ENCODE measurements around the gene ZNF311.
"Not testable (repeated sequence)": the region's sequence is repeated elsewhere in the genome, so short reads cannot be mapped to it uniquely, and the experiment has no call there.

Gene ZNF311

DNA sequence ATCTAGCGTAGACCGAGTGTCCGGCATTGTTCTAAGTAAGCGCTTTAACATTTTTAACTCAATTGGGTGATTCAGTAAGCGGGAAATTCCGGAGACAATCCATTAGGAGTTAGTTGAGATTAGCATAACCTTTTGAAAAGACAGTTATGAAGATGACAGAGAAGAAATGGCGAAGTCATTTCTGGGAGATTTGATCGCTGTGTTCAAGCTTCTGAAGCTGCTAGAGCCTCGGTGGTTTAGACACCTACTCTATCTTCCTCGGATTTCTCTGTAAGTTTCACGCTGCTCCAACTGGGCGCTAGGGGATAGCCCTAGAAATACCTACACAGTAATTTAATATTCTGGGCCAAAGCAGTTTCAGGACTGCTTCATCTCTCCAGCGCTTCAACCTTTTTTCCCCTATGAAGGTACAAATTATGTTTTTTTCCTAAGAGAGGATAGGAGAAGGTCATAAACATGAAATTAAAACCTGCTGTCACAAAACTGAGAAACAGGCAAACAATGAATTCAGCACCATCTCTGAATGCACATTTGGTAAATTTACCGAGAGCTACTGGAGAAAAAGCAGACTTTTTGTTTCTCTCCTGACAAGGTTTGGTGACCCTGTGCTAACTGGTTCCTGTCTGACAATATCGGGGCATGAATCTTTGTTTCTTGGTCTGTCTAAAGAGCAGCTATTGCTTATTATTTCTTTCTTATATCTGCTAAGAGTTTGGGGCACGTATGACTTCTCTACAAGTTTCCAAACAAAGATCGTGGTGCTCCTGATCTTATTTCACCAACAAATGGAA is 22.4 kb downstream of the ZNF311 start:
- no peak for DNase-seq (ENCODE audit: low read depth)

DNA sequence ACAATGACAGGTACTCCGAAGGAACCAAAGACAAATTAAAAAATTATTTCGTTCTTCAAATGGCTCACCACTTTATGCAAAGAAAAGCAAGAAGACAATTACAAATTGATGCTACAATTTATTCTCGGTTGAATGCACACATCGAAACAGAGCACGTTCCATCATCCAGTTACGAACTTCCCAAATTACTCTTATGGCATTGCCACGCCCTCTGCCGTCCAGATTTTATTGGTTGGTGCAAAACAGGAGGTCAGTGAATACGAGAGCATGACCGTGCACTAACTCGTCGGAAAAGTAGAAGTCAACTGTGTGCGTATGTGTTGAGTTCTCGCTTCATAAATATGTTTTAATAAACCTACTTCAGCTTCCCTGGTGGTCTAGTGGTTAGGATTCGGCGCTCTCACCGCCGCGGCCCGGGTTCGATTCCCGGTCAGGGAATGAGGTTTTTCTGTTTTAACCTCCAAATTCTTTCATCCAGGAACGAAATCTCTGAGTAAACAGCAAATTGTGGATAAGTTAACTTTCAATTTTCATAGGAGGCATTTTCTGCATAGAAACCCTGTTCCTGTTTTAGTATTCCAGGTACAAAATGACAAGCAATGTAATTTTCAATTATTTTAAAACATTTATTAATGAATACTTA is 23.2 kb downstream of the ZNF311 start:
- peak; percentile 79 for DNase-seq (ENCODE audit: low read depth)

DNA sequence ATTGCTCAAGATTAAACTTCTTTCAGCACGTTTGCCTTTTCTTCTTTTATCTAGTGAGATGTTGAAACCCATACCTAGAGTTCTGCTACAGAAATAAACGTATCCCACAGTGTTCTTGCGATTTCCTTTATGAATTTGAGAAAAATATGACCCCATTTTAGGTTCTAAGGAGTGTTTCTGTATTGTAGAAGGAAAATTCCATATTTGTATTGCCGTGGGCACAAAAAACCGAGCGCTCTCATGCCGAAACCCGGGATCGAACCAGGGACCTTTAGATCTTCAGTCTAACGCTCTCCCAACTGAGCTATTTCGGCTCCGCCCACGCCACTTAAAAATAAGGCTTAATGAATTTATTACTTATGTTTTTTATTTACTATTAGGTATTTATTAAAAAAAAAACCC is 23.7 kb downstream of the ZNF311 start:
- peak; percentile 52 for DNase-seq (ENCODE audit: low read depth)

DNA sequence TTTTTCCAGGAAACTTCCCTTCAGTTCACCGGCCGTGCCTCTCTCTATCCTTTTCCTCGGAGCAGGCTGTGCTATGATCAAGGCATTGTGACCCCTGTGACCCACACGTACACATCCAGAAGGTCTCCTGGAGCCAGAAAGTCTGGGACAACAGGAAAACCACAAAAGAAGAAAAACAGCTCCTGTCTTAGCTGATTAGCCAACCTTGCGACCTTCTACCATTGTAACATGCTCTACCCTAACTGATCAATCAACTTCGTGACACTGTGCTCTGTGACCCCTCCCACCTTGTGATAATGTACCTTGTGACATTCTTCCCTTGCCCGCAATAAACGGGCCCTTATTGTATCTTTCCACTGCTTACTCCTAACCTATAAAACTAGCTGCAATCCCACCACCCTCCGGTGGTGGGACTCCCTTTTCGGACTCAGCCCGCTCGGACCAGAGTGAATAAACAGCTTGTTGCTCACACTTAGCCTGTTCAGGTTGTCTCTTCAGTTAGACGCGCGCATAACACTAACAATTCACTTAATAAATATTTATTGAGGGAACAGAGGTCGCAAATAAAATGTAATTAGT is 24.2 kb downstream of the ZNF311 start:
- no peak for DNase-seq (ENCODE audit: low read depth)

DNA sequence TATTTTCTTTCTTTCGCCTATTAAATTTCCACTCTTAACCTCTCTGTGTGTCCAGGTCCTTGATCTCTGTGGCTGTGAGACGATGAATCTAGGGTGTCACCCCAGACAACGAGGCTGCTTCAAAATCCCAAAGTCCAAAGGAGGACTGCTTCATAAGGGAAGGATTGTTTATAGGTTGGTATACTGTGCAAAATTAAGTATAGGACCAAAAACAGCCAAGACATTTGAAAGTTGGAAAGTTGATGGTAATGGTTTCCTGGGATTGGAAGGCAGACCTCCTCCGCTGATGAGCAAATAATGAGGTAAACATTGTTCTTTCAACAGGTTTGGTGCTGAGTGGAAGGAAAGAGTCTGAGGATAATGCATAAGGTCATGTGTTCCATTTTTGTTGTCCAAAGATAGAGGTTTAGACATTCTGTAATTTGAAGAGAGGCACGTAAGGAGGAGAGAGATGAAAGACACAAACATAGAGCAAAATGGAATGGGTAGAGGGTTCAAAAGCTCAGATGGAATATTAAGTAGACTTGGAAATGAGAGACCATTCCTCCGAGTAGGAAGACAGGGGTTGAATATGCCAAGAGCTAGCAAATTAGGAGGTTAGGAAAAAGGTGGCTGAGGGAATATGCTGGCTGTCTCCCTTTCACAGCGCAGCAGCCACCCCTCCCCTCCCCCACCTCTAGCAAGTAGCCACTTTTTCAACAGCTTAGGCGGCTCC is 24.8 kb downstream of the ZNF311 start:
- DNase-seq (ENCODE audit: low read depth), result no peak

DNA sequence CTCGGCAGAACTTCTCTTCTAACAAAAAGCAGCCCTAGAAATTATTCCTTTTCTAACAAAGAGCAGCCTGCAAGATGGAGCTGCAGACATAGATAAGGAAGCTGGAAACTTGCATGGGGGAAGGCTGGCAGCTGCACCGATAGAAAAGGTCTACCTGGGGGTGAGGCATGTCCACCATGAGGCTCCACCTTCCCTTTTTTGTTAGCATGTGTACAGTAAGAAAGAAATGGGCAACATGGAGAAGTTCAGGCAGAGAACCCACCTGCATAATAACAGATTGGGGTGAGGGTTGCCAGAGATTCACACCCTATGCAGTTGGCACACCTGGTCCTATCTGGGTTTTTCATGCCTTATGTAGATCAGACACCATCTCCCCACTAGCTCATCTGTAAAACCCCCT is 25.4 kb downstream of the ZNF311 start:
- no peak for DNase-seq (ENCODE audit: low read depth)

DNA sequence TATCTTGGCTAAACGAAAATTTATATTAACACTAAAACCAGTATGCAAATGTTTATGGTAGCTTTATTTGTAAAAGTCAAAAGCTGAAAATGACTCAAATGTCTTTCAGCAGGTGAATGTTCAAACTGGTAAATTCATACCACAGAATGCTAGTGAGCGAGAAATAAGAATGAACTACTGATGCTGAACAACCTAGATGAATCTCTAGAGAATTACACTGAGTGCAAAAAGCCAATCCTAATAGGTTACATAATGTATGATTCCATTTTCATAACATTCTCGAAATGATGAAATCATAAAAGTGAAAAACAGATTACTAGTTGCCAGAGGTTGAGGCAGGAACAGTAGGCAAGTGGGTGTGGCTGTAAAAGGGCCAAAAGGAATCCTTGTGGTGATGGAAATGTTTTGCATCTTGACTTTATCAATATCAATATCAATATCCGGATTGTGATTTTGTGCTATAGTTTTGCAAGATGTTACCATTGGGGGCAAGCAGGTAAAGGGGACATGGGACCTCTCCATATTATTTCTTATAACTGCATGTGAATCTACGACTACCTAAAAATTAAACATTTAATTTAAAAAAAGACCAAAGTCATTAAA is 26.1 kb downstream of the ZNF311 start:
- DNase-seq (ENCODE audit: low read depth), result no peak

DNA sequence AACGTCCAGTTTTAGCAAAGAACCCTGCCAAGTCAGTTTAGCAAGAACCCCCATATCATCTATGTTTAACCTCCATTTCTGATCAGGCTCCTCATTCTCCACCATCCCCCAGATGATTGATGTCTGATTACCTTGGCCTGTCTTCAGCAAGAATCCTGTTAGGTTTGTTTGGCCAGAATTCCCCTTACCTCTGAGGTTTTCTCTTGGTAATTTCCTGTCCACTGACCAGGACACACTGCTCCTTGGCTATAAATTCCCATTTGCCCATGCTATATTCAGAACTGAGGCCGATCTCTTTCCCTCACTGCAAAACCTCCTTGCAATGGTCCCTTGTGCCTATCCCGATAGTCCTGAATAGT is 27.0 kb downstream of the ZNF311 start:
- DNase-seq (ENCODE audit: low read depth), result no peak

DNA sequence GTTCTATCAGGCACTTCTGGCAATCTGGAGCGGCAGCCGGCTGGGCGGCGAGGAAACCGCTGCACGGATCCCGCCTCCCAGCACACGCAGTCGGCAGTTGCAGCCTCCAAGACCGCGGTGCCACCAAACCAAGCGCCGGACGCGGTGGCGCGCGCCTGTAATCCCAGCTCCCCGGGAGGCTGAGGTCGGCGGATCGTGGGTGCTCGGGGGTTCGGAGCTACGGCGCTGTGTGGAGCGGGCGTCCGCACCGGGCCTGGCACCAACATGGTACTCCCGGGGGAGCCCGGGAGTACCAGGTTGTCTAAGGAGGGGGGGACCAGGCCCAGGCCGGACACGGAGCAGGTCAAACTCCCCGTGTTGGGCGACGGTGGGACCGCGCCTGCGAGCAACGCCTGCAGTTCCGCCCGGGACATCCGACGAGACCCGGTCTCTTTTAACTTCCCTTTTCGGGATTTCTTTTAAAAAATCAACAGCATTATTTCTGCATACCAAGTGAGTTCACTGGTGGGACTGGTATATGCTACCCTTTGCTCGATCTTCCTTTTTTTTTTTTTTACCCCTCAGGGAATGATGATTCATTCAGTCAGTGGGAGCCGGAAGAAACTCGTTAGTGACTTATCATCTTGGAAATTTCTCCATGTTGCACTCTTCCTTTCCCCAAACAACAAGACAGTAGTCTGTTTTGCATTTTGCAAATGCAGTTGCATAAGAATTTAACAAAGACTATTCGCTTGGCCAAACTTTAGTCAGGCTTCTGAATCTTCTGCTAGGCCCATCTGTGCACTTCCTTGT is 27.6 kb downstream of the ZNF311 start:
- peak; percentile 57 for DNase-seq (ENCODE audit: low read depth)

DNA sequence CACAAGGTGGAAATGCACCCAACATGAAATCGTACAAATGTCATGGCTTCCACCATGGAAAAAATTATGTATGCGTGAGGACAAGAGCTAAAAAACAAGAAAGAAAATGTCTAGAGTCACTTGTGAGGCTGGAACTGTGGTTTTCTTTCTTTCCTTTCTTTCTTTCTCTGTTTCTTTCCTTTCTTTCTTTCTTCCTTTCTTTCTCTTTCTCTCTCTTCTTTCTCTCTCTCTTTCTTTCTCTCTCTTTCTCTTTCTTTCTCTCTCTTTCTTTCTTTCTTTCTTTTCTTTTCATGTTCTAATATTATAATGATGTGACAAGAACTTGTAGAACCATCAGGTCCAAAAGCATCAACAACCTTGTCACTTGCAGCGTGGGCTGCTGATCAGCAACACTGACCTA is 28.4 kb downstream of the ZNF311 start:
- no peak for DNase-seq (ENCODE audit: low read depth)

DNA sequence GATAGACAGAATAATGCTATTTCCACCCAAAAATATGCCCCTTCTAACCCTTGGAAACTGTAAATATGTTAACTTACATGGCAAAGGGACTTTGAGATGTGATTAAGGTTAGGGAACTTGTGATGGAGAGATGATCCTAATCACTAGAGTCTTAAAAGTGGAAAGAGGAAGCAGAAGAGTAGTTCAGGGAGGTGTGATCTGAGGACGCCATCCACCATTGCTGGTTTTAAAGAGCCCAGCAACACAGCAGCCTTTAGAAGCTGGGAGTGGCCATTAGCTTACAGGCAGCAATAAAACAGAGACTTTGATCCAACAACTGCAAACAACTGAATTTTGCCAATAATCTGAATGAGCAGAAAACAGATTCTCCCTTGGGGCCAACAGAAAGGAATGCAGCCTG is 30.6 kb downstream of the ZNF311 start:
- DNase-seq (ENCODE audit: low read depth), result no peak

DNA sequence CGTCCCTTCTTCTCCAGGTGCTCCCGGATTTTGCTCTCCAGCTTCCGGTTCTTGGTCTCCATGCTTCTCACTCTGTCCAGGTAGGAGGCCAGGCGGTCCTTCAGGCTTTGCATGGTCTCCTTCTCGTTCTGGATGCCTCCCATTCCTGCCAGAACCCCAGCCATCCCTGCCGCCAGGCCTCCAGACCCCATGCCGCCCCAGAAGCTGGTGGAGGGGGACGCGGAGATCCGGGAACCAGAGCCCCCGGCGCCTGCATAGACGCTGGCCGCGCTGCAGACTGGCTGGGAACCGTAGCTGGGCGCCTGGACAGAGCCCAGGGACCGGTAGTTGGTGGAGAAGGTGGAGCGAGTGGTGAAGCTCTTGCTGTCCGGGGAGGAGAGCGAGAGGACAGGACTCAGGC is 35.1 kb downstream of the ZNF311 start:
- DNase-seq (ENCODE audit: low read depth), result not testable (repeated sequence)

DNA sequence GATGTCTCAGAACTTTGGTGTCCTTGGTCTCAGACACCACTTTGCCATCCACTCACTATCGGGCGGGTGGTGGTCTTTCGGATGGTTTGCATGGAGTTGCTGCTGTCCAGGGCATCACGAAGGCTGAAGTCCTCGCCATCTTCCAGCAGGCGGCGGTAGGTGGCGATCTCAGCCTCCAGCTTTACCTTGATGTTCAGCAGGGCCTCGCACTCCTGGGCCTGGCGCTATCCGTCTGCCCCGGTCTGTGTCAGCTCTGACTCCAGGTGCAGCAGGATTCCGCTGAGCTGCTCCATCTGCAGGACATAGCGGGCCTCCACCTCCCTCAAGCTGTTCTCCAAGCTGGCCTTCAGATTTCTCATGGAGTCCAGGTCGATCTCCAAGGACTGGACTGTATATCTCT is 36.0 kb downstream of the ZNF311 start:
- DNase-seq (ENCODE audit: low read depth), result no peak

DNA sequence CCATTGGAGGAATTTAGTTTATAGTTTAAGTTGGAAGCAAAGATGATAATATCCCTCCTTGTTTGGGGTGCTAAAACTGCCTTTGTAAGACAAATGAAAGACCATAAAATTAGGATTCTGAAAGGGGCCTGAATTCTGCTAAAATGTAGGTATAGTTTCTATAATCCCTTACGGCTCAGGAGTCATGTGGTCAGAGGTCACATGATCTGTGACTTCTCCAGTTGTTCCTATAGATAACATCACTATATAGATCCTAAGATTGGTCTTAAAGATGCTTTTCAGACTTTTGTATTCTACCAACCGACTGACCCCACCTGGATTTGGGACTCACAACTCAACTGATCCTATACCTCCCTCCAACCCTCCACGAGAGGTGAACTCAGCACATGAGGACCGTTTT is 36.6 kb downstream of the ZNF311 start:
- DNase-seq (ENCODE audit: low read depth), result no peak

DNA sequence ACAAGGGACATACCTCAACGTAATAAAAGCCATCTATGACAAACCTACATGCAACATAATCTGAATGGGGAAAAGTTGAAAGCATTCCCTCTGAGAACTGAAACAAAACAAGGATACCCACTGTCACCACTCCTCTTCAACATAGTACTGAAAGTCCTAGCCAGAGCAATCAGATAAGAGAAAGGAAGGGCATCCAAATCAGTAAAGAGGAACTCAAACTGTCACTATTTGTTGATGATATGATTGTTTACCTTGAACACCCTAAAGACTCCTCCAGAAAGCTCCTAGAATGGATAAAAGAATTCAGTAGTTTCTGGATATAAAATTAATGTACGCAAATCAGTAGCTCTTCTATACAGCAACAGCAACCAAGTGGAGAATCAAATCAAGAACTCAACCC is 39.4 kb downstream of the ZNF311 start:
- no peak for DNase-seq (ENCODE audit: low read depth)

DNA sequence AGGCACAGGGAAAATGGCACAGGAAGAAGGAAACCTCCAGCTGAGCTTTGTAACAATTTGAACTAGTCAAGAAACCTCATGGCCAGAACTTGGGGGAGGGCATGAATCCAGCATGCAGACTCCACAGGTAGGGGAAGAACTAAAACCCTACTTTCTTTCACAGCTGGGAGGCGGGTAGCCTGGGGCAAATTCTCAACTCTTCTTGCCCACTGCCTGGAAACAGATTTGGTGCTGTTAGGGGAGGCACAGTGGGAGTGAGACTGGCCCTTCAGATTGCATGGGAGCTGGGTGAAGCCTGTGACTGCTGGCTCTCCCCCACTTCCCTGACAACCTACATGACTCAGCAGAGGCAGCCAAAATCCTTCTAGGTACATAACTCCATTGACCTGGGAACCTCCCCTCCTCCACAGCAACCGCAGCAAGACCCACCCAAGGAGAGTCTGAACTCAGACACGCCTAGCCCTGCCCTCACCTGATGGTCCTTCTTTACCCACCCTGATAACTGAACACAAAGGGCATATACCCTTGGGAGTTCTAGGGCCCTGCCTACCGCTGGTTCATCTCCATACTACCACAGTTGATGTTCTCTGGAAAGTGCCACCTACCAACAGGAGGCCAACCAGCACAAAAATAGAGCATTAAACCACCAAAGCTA is 44.1 kb downstream of the ZNF311 start:
- DNase-seq (ENCODE audit: low read depth), result no peak

DNA sequence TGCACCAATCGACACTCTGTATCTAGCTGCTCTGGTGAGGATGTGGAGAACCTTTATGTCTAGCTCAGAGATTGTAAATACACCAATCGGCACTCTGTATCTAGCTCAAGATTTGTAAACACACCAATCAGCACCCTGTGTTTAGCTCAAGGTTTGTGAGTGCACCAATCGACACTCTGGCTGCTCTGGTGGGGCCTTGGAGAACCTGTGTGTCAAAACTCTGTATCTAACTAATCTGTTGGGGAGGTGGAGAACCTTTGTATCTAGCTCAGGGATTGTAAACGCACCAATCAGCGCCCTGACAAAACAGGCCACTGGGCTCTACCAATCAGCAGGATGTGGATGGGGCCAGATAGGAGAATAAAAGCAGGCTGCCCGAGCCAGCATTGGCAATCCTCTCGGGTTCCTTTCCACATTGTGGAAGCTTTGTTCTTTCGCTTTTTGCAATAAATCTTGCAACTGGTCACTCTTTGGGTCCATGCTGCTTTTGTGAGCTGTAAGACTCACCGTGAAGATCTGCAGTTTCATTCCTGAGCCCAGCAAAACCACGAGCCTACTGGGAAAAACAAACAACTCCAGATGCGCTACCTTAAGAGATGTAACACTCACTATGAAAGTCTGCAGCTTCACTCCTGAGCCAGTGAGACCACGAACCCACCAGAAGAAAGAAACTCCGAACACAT is 46.4 kb downstream of the ZNF311 start:
- not testable (repeated sequence) for DNase-seq (ENCODE audit: low read depth)

DNA sequence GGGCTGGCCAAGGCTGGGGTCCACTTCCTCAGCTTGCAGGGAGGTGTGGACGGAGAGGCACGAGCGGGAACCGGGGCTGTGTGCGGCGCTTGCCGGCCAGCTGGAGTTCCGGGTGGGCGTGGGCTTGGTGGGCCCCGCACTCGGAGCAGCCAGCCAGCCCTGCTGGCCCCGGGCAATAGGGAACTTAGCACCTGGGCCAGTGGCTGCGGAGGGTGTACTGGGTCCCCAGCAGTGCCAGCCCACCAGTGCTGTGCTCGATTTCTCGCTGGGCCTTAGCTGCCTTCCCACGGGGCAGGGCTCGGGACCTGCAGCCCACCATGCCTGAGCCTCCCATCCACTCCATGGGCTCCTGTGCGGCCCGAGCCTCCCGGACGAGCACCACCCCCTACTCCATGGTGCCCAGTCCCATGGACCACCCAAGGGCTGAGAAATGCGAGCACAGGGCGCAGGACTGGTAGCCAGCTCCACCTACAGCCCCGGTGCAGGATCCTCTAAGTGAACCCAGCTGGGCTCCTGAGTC is 47.3 kb downstream of the ZNF311 start:
- DNase-seq (ENCODE audit: low read depth), result not testable (repeated sequence)

DNA sequence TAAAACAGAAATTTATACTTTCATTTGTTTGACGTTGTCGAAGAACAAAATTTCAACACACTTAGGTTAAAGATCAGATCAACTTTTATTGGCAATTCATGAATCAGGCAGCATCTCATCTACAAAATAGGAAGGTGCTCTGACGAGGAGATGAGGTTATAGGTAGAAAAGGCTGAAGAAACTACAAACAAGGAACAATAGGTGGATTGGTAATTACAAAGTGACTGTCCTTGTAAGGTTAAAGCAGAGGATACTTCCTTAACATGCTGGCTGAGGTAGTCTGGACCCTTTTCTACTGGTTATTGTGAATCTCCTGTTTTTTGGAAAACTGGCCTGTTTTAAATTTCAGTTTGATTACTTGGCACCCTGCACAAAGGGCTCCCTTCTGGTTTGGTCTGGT is 48.8 kb downstream of the ZNF311 start:
- DNase-seq (ENCODE audit: low read depth), result no peak

DNA sequence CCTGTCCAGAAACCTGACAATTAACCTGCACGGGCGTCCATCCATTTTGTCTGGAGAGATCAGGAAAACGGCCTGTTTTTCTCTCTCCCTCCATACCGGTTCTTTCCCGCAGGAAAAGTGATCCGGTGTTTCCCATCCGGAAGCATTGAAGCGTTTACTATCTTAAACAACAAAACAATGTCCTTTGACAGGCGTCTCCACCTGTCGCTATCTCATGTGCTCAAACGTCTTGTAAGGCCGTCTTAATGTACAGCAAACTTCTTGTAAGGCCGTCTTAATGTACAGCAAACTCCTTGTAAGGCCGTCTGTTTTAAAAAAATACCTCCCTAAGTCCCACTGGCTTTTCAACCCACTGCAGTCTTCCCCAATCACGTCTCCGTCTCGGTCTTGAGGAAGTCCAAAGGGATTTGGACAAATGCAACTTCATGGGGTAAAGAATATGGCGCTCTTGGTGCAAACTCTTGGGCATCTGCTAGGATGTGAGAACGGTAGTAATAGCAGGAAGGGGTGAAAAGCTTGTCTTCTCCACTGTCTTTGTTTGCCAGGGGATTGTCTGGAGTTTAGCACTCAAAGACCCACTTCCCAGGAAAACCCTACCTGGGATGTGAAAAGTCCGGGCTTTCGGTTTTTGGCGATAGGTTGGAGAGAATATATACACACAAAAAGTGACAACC is 51.4 kb downstream of the ZNF311 start:
- no peak for DNase-seq (ENCODE audit: low read depth)
